Smooth muscle cell (in vitro differentiated cells): ENCODE data around the gene ZNF433. TPM values are rescaled to one million over a fixed set of nuclear protein-coding genes. Genes with fewer than 3 reads are reported as not detected.

Experiments
- DNase-seq: peaks from one replicate; lab custom pipeline; 2025; ENCODE audit not compliant: unreplicated experiment; lab: John Stamatoyannopoulos, UW
- H2AFZ ChIP-seq: fragments of 200-600 bp; sonication (generic); 2 replicates; pipeline ENCODE4 v1.6.0; 2016; ENCODE audit warnings: antibody characterized with exemption, low read depth, mild to moderate bottlenecking
- H3F3A ChIP-seq: fragments of 200-600 bp; sonication (generic); 2 replicates; pipeline ENCODE4 v1.6.0; 2017; ENCODE audit warnings: antibody characterized with exemption, low read depth
- H3K27ac ChIP-seq: fragments of 200-600 bp; sonication (generic); 2 replicates; pipeline ENCODE4 v1.5.1; 2016; ENCODE audit warnings: low read depth, mild to moderate bottlenecking
- H3K27me3 ChIP-seq: fragments of 200-600 bp; sonication (generic); 2 replicates; pipeline ENCODE4 v1.6.1; 2016; ENCODE audit warnings: low read depth, mild to moderate bottlenecking
- H3K36me3 ChIP-seq: fragments of 200-600 bp; sonication (generic); 2 replicates; pipeline ENCODE4 v1.5.1; 2016; ENCODE audit warnings: low read depth
- H3K4me1 ChIP-seq: fragments of 200-600 bp; sonication (generic); 2 replicates; pipeline ENCODE4 v1.5.1; 2016; ENCODE audit warnings: low read depth
- H3K4me2 ChIP-seq: fragments of 200-600 bp; sonication (generic); 2 replicates; pipeline ENCODE4 v1.6.0; 2016; ENCODE audit warnings: mild to moderate bottlenecking
- H3K4me3 ChIP-seq: fragments of 200-600 bp; sonication (generic); 2 replicates; pipeline ENCODE4 v1.5.1; 2016; ENCODE audit warnings: mild to moderate bottlenecking
- H3K79me2 ChIP-seq: fragments of 200-600 bp; sonication (generic); 2 replicates; pipeline ENCODE4 v1.6.0; 2016; ENCODE audit warnings: low read depth, mild to moderate bottlenecking
- H3K9ac ChIP-seq: fragments of 200-600 bp; sonication (generic); 2 replicates; pipeline ENCODE4 v1.6.0; 2016; ENCODE audit warnings: low read depth
- H3K9me3 ChIP-seq: fragments of 200-600 bp; sonication (generic); replicated peaks from 2 replicates; pipeline ENCODE4 v1.5.1; 2016; ENCODE audit warnings: low read depth
- H4K20me1 ChIP-seq: fragments of 200-600 bp; sonication (generic); 2 replicates; pipeline ENCODE4 v1.6.0; 2016; ENCODE audit warnings: low read depth
- WGBS: methylation state at CpG from one replicate; pipeline ENCODE4 v1.1.7; 2016; ENCODE audit warnings: low lambda C conversion rate; 5-methylcytosine and 5-hydroxymethylcytosine counted together
- polyA plus RNA-seq: library from polyadenylated mRNA; unstranded; fragments of >200 nt; fragmentation: Nextera tagmentation; extraction: Ambion mirVana; gene quantifications from 2 replicates; pipeline ENCODE4 v1.2.1, GENCODE V29; 2016
- total RNA-seq: library from RNA; depleted of rRNA; stranded (reverse); fragments of >200 nt; gene quantifications from 2 replicates; pipeline ENCODE4 v1.2.3, GENCODE V29; 2014
- TF ChIP-seq, protein P1 (sequence below): fragments of 200-600 bp; sonication (generic); IDR thresholded peaks from 2 replicates; pipeline ENCODE4 v1.5.1; 2017; ENCODE audit warnings: borderline replicate concordance, mild to moderate bottlenecking, antibody characterized with exemption; ENCODE audit not compliant: insufficient read depth, poor library complexity, severe bottlenecking

ZNF433 gene
- total and polyA plus RNA-seq, 2 experiments from 2014 or later: 2.6 to 10.2 TPM

DNA sequence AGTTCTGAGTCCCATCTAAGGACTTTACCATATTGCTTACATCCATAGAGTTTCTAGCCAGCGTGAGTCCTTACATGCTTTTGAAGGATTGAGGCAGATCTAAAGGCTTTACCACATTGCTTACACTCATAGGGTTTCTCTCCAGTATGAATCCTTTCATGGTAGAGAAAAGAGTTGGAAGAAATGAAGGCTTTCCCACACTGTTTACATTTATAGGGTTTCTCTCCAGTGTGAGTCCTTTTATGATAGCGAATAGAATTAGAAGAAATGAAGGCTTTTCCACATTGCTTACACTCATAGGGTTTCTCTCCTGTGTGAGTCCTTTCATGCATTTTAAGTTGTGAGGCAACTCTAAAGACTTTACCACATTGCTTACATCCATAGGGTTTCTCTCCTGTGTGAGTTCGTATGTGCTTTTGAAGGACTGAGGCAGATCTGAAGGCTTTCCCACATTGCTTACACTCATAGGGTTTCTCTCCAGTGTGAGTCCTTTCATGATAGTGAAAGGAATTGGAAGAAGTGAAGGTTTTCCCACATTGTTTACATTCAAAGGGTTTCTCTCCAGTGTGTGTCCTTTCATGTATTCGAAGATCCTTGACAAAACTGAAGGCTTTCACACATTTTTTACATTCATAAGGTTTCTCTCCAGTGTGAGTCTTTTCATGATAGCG is 8.4 kb upstream of the ZNF433 start:
- TF ChIP-seq, protein P1, sequence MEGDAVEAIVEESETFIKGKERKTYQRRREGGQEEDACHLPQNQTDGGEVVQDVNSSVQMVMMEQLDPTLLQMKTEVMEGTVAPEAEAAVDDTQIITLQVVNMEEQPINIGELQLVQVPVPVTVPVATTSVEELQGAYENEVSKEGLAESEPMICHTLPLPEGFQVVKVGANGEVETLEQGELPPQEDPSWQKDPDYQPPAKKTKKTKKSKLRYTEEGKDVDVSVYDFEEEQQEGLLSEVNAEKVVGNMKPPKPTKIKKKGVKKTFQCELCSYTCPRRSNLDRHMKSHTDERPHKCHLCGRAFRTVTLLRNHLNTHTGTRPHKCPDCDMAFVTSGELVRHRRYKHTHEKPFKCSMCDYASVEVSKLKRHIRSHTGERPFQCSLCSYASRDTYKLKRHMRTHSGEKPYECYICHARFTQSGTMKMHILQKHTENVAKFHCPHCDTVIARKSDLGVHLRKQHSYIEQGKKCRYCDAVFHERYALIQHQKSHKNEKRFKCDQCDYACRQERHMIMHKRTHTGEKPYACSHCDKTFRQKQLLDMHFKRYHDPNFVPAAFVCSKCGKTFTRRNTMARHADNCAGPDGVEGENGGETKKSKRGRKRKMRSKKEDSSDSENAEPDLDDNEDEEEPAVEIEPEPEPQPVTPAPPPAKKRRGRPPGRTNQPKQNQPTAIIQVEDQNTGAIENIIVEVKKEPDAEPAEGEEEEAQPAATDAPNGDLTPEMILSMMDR: no peak
- Histone ChIP-seq H3K4me1 (no peaks in the 10 kb centered on the region), H3K36me3 (peaks cover 20% of the 10 kb centered on the region), H3K27ac (no peak overlapping the region), H3K9ac (no peak overlapping the region), H3K4me2 (no peak overlapping the region), H3K9me3 (peaks cover 21% of the 10 kb centered on the region), H2AFZ (no peak overlapping the region), H3F3A (no peaks in the 10 kb centered on the region), H3K4me3 (no peak overlapping the region), H4K20me1 (no peaks in the 10 kb centered on the region), H3K27me3 (no peaks in the 10 kb centered on the region), H3K79me2 (no peaks in the 10 kb centered on the region)
- WGBS: 94% methylated on average over 5 of the region's 5 CpGs
- DNase-seq: no peak

- Histone ChIP-seq H3K27ac (no peak overlapping the region), H3K27me3 (no peaks in the 10 kb centered on the region), H4K20me1 (no peaks in the 10 kb centered on the region), H3K79me2 (no peaks in the 10 kb centered on the region), H2AFZ (no peak overlapping the region), H3K4me2 (no peak overlapping the region), H3K4me3 (no peak overlapping the region), H3K9ac (no peak overlapping the region), H3K36me3 (peaks cover 20% of the 10 kb centered on the region), H3F3A (no peaks in the 10 kb centered on the region), H3K4me1 (no peaks in the 10 kb centered on the region), H3K9me3 (peaks cover 21% of the 10 kb centered on the region)
- TF ChIP-seq, protein P1: no peak
- DNase-seq: no peak
These were observed 7.4 kb upstream of the ZNF433 start for GRCh38 chr19:12042893-12043292.

GRCh38 chr19:12034620-12035019 is 859 bp downstream of the ZNF433 start:
- H3F3A ChIP-seq: no peaks in the 10 kb centered on the region
- peak overlapping the region; percentile 85 for H3K4me3 ChIP-seq
- H3K36me3 ChIP-seq: no peaks in the 10 kb centered on the region
- WGBS: 46% methylated on average over 8 of the region's 8 CpGs
- peak overlapping the region; percentile 57 for H3K27ac ChIP-seq
- H3K27me3 ChIP-seq: no peaks in the 10 kb centered on the region
- peak overlapping the region; percentile 87 for H2AFZ ChIP-seq
- no peaks in the 10 kb centered on the region for H3K9me3 ChIP-seq
- peak overlapping the region; percentile 83 for H3K9ac ChIP-seq
- H3K79me2 ChIP-seq: peaks cover 41% of the 10 kb centered on the region
- H3K4me1 ChIP-seq: peaks cover 8% of the 10 kb centered on the region
- H4K20me1 ChIP-seq: no peaks in the 10 kb centered on the region
- TF ChIP-seq, protein P1: no peak
- peak overlapping the region; percentile 92 for H3K4me2 ChIP-seq
- DNase-seq: no peak

DNA sequence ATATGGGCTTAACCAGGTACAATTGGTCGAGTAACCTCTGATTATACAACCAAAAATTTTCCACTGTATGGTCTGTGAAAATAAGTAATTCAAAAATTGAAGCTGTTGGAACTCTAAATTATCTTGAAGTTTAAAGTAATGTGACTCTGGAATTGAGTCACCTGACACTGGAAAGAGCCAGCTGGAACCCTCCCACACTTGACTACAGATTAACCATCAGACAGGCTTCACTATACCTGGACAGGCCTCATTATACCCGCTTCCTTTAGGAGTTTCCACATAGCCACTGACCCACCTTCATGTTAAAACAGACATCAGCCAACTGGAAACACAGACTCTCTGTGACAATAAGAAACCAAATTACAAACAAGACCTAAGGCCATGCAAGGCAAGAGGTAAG is 1.3 kb downstream of the ZNF433 start:
- no peak overlapping the region for H3K27ac ChIP-seq
- peak overlapping the region; percentile 85 for H3K4me3 ChIP-seq
- H3K27me3 ChIP-seq: no peaks in the 10 kb centered on the region
- H2AFZ ChIP-seq: peak overlapping the region; percentile 87
- H3K4me1 ChIP-seq: peaks cover 8% of the 10 kb centered on the region
- no peak for DNase-seq
- peaks cover 41% of the 10 kb centered on the region for H3K79me2 ChIP-seq
- 88% methylated on average over 2 of the region's 2 CpGs for WGBS
- no peaks in the 10 kb centered on the region for H4K20me1 ChIP-seq
- H3F3A ChIP-seq: no peaks in the 10 kb centered on the region
- H3K9ac ChIP-seq: no peak overlapping the region
- TF ChIP-seq, protein P1: no peak
- no peaks in the 10 kb centered on the region for H3K36me3 ChIP-seq
- H3K9me3 ChIP-seq: no peaks in the 10 kb centered on the region
- peak overlapping the region; percentile 92 for H3K4me2 ChIP-seq
